Stimulated activated CD4-positive, alpha-beta T cell treated with anti-CD3 and anti-CD28 coated beads, Interleukin-15, amount 100 ng/mL, for 48 hours (primary cell): ENCODE measurements around the gene HORMAD2.
"Not testable (repeated sequence)": the region's sequence is repeated elsewhere in the genome, so short reads cannot be mapped to it uniquely, and the experiment has no call there.

Experiments
- DNase-seq, 2 donors: peaks; one replicate each; pipeline ENCODE4 v3.0.0-alpha.2; 2020; ENCODE audit warnings: low read depth in 2 of 2

HORMAD2 gene

GRCh38 chr22:30057375-30057774, 22.9 kb upstream of the HORMAD2 start:
- no peak for DNase-seq

GRCh38 chr22:30059346-30060020, 20.8 kb upstream of the HORMAD2 start:
- DNase-seq = not testable (repeated sequence)

GRCh38 chr22:30061094-30061493, 19.2 kb upstream of the HORMAD2 start:
- not testable (repeated sequence) for DNase-seq

- no peak for DNase-seq
Observed at GRCh38 chr22:30062259-30062658, 18.0 kb upstream of the HORMAD2 start.

GRCh38 chr22:30062950-30063349, 17.3 kb upstream of the HORMAD2 start:
- DNase-seq = no peak

GRCh38 chr22:30064172-30064571, 16.1 kb upstream of the HORMAD2 start:
- DNase-seq = no peak

- DNase-seq = no peak
Observed at GRCh38 chr22:30073743-30074142, 6.5 kb upstream of the HORMAD2 start.

GRCh38 chr22:30074147-30074546, 6.1 kb upstream of the HORMAD2 start:
- DNase-seq = no peak

- no peak for DNase-seq
Observed at GRCh38 chr22:30074994-30075393, 5.3 kb upstream of the HORMAD2 start.

- DNase-seq = no peak
Observed at GRCh38 chr22:30077279-30077880, 2.9 kb upstream of the HORMAD2 start.

GRCh38 chr22:30078320-30079311, 1.6 kb upstream of the HORMAD2 start:
- peak in 1 of 2 donors; percentile 8 for DNase-seq

GRCh38 chr22:30080805-30081204, 541 bp downstream of the HORMAD2 start:
- no peak for DNase-seq

- DNase-seq = no peak
Observed at GRCh38 chr22:30086496-30086895, 6.2 kb downstream of the HORMAD2 start.

GRCh38 chr22:30087037-30087436, 6.8 kb downstream of the HORMAD2 start:
- not testable (repeated sequence) for DNase-seq

- no peak for DNase-seq
Observed at GRCh38 chr22:30087611-30088010, 7.3 kb downstream of the HORMAD2 start.

GRCh38 chr22:30088468-30088867, 8.2 kb downstream of the HORMAD2 start:
- no peak for DNase-seq

- no peak for DNase-seq
Observed at GRCh38 chr22:30089655-30089974, 9.4 kb downstream of the HORMAD2 start.

- no peak for DNase-seq
Observed at GRCh38 chr22:30092686-30093085, 12.4 kb downstream of the HORMAD2 start.

- no peak for DNase-seq
Observed at GRCh38 chr22:30094804-30095203, 14.5 kb downstream of the HORMAD2 start.

GRCh38 chr22:30097861-30098260, 17.6 kb downstream of the HORMAD2 start:
- no peak for DNase-seq

GRCh38 chr22:30100770-30101169, 20.5 kb downstream of the HORMAD2 start:
- DNase-seq = not testable (repeated sequence)

GRCh38 chr22:30104501-30105156, 24.4 kb downstream of the HORMAD2 start:
- no peak for DNase-seq
